ENCODE results near the gene SPRR2B. TPM values are rescaled to one million over a fixed set of nuclear protein-coding genes. Genes with fewer than 3 reads are reported as not detected.

Gene SPRR2B
- total and polyA plus RNA-seq, 9 of the 15 experiments (the other 6 are each of a cell fraction or from before 2014, with no cell fraction given), result not detected

- TF ChIP-seq DEAF1 (CRISPR knock-in tag; IDR thresholded peaks at IDR 0.05), result no peak
- no peak for TF ChIP-seq CTBP1 (IDR thresholded peaks at IDR 0.05; ENCODE audit: borderline replicate concordance)
- no peak for TF ChIP-seq MAX (CRISPR knock-in tag; IDR thresholded peaks at IDR 0.05)
- no peak for TF ChIP-seq ZNF143 (CRISPR knock-in tag; IDR thresholded peaks at IDR 0.05)
Observed at GRCh38 chr1:153025797-153026196, 45.6 kb downstream of the SPRR2B start (continued).

GRCh38 chr1:153024413-153024812 lies 47.0 kb downstream of the SPRR2B start:
- Histone ChIP-seq H3K27me3 (ENCODE audit: control insufficient read depth in 2 of 2, insufficient read depth in 2 of 2, low read length in 2 of 2) (no peaks in the 10 kb centered on the region), H3K9ac (ENCODE audit: insufficient read depth in 1 of 2, low read depth in 2 of 2, low read length in 2 of 2) (no peak overlapping the region), H4K20me1 (replicated peaks; ENCODE audit: control insufficient read depth, insufficient read depth, low read length) (no peaks in the 10 kb centered on the region), H3K79me2 (ENCODE audit: control insufficient read depth, insufficient read depth, low read length) (no peaks in the 10 kb centered on the region), H3K4me1 (replicated peaks in 1 of 2; ENCODE audit: control insufficient read depth in 2 of 2, insufficient read depth in 2 of 2, low read length in 2 of 2) (no peaks in the 10 kb centered on the region; a peak in 1 of 5 replicates), H3K9me3 (replicated peaks; ENCODE audit: control insufficient read depth, insufficient read depth, low read depth, low read length) (no peaks in the 10 kb centered on the region), H3K27ac (ENCODE audit: extremely low read depth, low read depth, low read length) (no peak overlapping the region), H3K4me3 (no peak overlapping the region), H3K9me1 (ENCODE audit: control insufficient read depth, insufficient read depth, low read length) (no peaks in the 10 kb centered on the region), H2AFZ (ENCODE audit: low read depth, low read length) (no peak overlapping the region), H3K36me3 (ENCODE audit: control insufficient read depth, insufficient read depth, low read length) (no peaks in the 10 kb centered on the region), H3K4me2 (ENCODE audit: insufficient read depth, low read length) (no peak overlapping the region)
- TF ChIP-seq MXD1 (CRISPR knock-in tag; IDR thresholded peaks at IDR 0.05; ENCODE audit: borderline replicate concordance, poor library complexity, severe bottlenecking) (no peak), GABPB2 (CRISPR knock-in tag; conservative IDR thresholded peaks at IDR 0.05) (no peak), WHSC1 (IDR thresholded peaks at IDR 0.05; ENCODE audit: low read length) (no peak), TFAP4 (CRISPR knock-in tag; IDR thresholded peaks at IDR 0.05; ENCODE audit: borderline replicate concordance) (no peak), HBP1 (CRISPR knock-in tag; IDR thresholded peaks at IDR 0.05) (no peak), DIDO1 (tag; IDR thresholded peaks at IDR 0.05; ENCODE audit: low read depth) (no peak), PTTG1 (tag; IDR thresholded peaks at IDR 0.05; ENCODE audit: low read depth) (no peak)
- CTCF ChIA-PET (ENCODE audit: low intra/inter-chr PET ratio), result no interaction called here
- in situ Hi-C loops (cut with MboI) (no loop called here), intact Hi-C loops (cut with micrococcal nuclease) (no loop called here)
- FAIRE-seq, result no peak
- no peak for DNase-seq (ENCODE audit: extremely low read depth in 1 of 4, low spot score in 3 of 4)
- 7% methylated on average over 1 of the region's 1 CpG for WGBS (ENCODE audit: insufficient coverage, low coverage, missing lambda C conversion rate)
- ATAC-seq, result no peak
- BruUV-seq (replicated peaks), result no TSS peak
- POLR2A ChIA-PET, result no interaction called here
